Erythroblast (primary cell): ENCODE data around the gene MUC15.

Experiments
- DNase-seq, 2 experiments: peaks; one replicate each; lab custom pipeline; 2025; lab: John Stamatoyannopoulos, UW
- GATA1 ChIP-seq: IDR thresholded peaks from 2 replicates; pipeline ENCODE4 v1.6.1; 2011; ENCODE audit warnings: low read depth, mild to moderate bottlenecking, control low read depth, low read length, moderate library complexity
- POLR2A ChIP-seq: IDR thresholded peaks from 2 replicates; pipeline ENCODE4 v1.6.1; 2011; ENCODE audit warnings: mild to moderate bottlenecking, low read length

MUC15 gene

DNA sequence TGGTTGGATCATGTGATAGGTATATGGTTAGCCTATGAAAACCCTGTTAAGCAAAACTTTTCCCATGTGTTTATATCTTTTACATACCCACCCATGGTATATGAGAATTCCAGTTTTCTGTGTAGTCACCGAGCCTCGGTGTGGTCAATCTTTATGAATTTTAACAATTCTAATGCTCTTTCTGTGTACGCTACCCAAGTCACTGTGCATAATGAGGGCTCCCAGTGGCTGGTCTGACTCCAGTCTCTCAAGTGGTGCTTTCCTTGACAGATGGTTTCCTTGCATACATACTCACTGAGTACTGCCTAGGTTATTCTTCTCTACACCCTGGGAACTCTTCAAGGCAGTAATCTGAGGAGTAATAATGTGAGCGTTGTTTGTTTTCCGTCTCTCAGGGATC lies 17.6 kb downstream of the MUC15 start:
- TF ChIP-seq GATA1 (no peak), POLR2A (no peak)
- no peak for DNase-seq

DNA sequence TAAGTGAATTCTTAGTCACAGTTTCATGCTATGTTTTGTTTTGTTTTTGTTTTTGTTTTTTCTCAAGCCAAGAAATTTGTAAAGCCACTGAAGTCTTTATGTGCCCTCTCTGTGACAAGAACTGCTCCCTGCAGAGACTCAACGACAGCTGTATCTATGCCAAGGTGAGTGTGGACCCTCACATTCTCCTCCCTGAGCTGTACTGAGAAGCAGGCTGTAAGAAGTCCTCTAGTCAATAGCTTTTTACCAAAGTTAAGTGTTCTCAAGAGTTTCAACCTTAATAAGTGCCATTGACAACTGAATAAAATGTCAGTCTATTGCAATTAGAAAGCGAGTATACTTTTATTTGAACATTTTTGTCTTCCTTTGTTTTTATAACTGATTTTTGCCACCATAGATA lies 18.9 kb downstream of the MUC15 start:
- TF ChIP-seq GATA1 (no peak), POLR2A (no peak)
- DNase-seq, result no peak

DNA sequence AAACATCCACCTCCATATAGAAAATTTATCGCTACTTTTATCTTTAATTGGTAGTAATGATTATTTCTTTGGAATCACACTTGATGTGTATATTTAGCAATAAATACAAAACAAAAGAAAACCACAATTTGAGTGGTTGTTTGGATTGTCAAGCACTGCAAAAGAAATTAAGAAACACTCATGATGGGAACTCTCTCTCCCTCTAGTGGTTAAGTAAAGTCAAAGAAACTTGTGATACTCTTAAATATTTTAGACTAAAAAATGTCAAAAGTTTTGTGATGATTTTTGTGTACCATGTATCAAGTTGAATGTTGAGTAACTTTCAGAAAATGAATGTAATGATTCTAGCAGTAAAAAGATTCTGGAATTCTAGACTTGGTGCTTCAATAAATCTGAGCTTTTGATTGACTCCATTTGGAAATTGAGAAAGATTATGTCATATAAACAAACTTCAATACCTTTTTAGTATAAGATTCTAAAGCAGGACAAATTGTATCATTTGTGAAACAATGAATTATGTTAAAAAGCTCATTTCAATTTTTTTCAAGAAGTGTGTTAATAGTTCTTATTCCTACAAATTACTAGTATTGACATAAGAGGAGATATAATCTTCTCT lies 20.8 kb downstream of the MUC15 start:
- DNase-seq, result no peak
- TF ChIP-seq POLR2A (no peak), GATA1 (no peak)

DNA sequence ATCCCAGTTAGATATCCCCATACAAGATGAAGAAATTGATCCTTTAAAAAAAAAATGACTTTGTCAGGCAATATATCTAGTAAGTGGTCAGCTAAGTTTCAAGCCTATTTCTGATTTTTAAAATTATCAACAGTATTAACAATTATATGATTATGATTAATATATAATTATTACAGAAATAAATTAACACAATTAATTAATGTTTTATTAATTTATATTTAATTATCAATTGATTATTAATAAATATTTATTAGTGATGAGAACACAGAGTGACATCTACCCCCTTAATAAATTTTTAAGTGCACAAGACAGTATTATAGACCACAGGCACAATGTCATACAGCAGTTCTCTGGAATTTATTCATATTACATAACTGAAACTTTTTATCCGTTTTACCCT lies 22.0 kb downstream of the MUC15 start:
- DNase-seq, result no peak
- TF ChIP-seq GATA1 (no peak), POLR2A (no peak)

DNA sequence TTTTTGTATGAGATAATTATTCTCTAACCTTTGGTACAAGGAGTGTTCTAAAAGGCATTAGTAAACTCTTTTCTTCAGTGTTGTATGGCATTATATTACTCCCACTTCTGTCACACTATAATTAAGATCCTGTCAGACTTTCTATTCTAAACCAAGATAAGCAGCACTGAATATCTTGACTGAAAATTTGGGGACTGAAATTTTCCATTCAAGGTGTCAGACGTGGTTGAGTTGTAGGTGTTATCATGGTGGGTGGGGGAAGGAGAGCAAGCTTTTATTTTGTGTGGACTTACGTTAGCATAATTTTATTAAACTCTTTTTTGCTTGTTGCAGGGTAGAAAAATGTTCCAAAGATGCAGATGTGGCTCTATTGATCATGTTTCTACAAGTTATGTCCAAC lies 22.9 kb downstream of the MUC15 start:
- DNase-seq, result no peak
- TF ChIP-seq GATA1 (no peak), POLR2A (no peak)

DNA sequence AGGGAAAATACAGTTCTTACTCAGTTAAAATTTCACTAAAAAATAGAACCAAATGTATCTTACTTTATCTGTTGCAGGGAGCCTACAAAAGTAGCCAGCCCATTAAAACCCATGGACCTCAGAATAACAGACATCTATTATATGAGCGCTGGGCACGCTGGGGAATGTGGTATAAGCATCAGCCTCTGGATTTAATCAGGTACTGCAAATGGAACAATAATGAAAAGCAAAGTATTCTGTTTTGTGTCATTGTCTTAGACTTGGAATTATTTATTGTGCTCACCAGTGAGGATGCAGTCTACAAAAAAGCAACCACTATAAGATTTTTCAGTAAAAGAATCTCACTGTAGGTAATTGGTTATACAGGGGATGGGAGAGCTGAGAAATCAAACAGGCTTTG lies 30.2 kb downstream of the MUC15 start:
- no peak for DNase-seq
- TF ChIP-seq POLR2A, result no peak
- no peak for TF ChIP-seq GATA1

DNA sequence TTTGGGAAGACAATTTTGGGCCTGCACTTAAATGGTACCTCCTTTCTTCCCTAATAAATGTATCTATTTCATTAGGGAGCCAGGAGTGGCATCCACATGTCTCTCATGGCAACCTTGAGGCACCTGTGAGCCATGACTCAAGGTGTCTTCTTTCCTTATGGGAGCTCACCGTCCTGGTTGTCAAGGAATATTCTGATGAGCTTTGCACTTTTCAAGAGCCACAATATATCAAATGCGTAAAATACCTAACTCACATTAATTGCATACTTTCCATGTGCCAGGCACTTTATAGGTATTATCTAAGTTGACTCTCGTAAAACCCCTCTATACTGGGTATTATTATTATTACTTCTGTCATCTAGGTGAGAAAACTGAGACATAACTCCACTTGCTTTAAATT lies 32.5 kb downstream of the MUC15 start:
- DNase-seq, result no peak
- TF ChIP-seq POLR2A (no peak), GATA1 (no peak)

DNA sequence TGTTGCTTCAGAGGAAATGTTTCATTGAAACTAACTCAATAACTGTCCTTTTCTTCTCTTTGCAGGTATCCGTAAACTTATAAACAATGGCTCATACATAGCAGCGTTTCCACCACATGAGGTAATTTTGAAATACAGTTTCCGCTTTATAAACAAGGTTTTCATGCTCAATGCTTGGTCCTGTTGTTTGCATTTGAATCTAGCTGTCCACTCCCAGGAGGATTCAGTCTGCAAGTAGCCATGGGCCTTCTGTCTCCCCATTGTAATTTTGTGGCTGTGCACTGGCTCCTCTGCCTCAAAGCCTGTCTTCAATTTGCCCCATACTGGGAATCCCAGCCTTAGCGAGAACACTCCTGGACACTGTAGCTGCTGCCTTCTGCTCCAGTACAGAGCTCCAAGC lies 34.7 kb downstream of the MUC15 start:
- no peak for TF ChIP-seq POLR2A
- no peak for TF ChIP-seq GATA1
- DNase-seq, result no peak

DNA sequence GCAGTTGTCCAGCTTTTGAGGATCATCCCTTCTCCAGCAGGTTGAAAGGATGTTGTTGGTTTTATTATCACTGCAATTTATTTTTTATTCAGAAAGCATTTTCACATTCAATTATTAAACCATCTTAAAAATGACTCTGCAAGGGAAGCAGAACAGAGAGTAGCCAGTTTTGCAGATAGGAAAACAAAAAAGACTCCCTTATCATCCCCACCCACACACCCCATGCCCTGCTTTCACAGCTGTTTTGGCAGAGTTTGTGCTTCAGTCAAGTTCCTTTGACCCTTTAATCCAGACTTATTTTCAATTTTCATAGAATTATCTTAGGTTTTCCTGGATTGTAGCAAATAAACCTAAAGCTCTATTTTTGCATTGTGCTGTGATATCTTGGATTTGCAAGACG lies 44.4 kb downstream of the MUC15 start:
- TF ChIP-seq POLR2A (no peak), GATA1 (no peak)
- DNase-seq, result no peak

DNA sequence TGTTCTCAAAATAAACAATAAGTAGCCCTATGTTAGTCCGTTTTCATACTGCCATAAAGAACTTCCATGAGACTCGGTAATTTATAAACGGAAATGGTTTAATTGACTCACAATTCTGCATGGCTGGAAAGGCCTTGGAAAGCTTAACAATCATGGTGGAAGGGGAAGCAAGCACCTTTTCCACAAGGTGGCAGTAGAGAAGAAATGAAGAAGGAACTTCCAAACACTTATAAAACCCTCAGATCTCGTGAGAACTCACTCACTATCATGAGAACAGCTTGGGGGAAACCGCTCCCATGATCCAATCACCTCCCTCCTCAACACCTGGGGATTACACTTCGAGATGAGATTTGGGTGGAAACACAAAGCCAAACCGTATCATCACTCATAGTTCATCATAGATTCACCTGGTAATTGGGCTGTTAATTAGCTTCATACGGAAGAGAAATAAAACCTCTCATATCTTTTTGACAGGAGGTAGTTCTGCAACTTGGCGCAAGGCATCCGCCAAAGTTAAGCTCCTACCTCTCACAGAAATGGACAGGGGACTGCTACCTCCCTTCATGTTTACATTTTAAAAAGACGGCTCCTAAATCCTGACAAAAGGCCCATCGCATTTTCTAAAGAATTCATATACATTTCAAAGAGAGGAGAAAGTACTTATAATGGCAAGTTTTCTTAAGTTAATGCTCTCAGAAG lies 49.0 kb downstream of the MUC15 start:
- DNase-seq, result peak; percentile 17 to 27
- TF ChIP-seq GATA1 (no peak), POLR2A (no peak)

DNA sequence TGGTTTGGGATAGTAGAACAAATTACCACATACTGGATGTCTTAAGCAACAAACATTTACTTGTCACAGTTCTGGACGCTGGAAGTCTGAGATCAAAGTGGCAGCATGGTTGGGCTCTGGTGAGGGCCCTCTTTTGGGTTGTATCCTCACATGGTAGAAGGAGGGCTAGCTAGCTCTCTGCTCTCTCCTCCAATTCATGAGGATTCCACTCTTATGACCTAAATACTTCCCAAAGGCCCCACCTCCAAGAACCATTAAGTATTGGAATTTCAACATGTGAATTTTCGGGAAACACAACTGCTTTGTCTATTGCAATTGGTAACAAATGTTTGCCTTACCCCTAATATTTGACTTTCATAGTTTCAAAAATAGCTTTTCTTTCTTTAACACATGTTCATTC lies 52.6 kb downstream of the MUC15 start:
- DNase-seq, result no peak
- no peak for TF ChIP-seq POLR2A
- TF ChIP-seq GATA1, result no peak

DNA sequence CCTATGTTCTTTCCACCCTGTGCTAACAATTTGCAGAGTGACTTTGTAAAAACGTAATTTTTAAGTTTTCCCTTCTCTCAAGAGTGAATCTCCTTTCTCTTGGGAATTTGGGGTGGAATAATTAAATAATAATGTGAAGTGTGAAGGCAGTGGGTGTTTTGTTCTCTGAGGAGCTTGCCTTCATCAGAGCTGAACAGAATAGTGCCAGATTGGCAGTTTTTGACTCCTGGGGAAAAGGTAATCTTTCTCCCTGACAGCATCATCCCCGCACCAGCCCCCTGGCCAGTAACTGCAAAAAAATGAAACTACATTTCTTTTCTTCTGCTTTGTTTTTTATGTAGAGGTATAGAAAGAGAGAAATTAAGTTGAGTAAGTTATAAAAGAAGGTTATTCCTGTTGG lies 59.9 kb downstream of the MUC15 start:
- no peak for TF ChIP-seq GATA1
- no peak for TF ChIP-seq POLR2A
- no peak for DNase-seq

DNA sequence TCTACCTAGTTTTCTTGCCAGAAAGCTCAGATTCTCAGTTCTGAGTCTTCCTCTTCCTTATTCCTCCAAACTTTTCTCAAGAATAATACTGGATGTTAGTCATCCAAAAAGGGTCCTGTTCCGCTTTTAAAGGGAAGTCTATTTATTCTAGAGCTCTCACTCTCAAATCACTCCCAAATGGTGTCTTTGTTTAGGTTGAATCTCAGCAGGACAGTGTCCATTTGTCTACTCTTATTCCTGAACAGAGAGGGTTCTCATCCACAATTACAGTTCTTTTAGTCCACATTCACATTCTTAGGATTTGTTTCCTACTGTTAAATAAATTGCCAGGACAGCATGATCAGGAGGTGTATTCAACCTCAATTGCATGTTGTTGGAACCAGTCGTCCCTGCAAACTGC lies 61.3 kb downstream of the MUC15 start:
- no peak for TF ChIP-seq POLR2A
- TF ChIP-seq GATA1, result no peak

DNA sequence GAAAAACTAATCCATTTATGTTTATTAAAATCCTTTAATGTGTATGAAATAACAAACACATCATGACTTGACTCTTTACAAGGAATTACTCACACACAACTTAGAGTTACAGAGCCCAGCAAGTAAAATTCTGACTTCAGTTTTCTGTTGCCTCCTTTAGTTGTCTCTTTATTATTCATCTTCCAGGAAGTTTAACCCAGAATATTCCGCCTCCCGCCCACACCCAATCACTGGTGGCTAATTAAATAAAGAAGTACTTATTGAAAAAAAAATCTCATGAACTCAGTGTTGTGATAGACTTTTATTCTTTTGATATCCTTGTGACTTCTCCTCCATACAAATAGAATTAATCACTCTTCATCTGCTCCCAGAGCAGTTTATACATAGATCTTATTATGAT lies 61.9 kb downstream of the MUC15 start:
- DNase-seq, result no peak
- TF ChIP-seq GATA1, result no peak
- TF ChIP-seq POLR2A, result no peak

More for the DNA sequence above, 61.3 kb downstream of the MUC15 start:
- DNase-seq, result no peak
